Measurements from ENCODE around the gene PLCB1. TPM values are rescaled to one million over a fixed set of nuclear protein-coding genes. Genes with fewer than 3 reads are reported as not detected.
A peak's percentile ranks its signal among the peaks of the same experiment; 100 is the strongest.

The PLCB1 gene
- total and polyA plus RNA-seq, 2 donors (not counting 3 experiments of a cell fraction or from before 2014, with no cell fraction given): 10.2 to 53.4 TPM

- ChIA-PET CTCF (interaction anchor here (1.4 to 2.2 kb wide), 3 partner anchors 34 to 637 kb away, joined by 5 to 10 read pairs (median 9); no protein-coding TSS in a partner anchor), POLR2A (no interaction called here)
- intact Hi-C loops (cut with micrococcal nuclease) (no loop called here), dilution Hi-C loops (cut with MboI; ENCODE audit: extremely low pct_ligation_motif_present, low sequenced_read_pairs) (no loop called here)
- H3K79me2 ChIP-seq (ENCODE audit: control insufficient read depth, insufficient read depth, low read length): no peaks in the 10 kb centered on the region
- H3K36me3 ChIP-seq (ENCODE audit: control insufficient read depth in 2 of 2, extremely low read depth in 1 of 2, insufficient read depth in 2 of 2, low read length in 2 of 2): no peaks in the 10 kb centered on the region
- FAIRE-seq (peak; percentile 48), DNase-seq (ENCODE audit: low read depth, low spot score) (peak; percentile 62)
- H3K27ac ChIP-seq (ENCODE audit: insufficient read depth, low read depth, low read length): no peak overlapping the region
- no peaks in the 10 kb centered on the region for H3K9me1 ChIP-seq (replicated peaks; ENCODE audit: control insufficient read depth, extremely low read depth, insufficient read depth, low read length)
- no peaks in the 10 kb centered on the region for H3K9me3 ChIP-seq (replicated peaks; ENCODE audit: control insufficient read depth, insufficient read depth, low read length)
- no peak overlapping the region for H3K4me2 ChIP-seq (ENCODE audit: insufficient read depth, low read length)
- no peak overlapping the region for H3K4me3 ChIP-seq (replicated peaks in 1 of 3; ENCODE audit: insufficient read depth in 1 of 3, low read depth in 1 of 3, low read length in 3 of 3)
- no TSS peak for BruUV-seq (replicated peaks)
- no peak overlapping the region for H2AFZ ChIP-seq (ENCODE audit: low read depth, low read length)
- no peaks in the 10 kb centered on the region for H3K27me3 ChIP-seq (ENCODE audit: control insufficient read depth in 2 of 2, insufficient read depth in 2 of 2, low read length in 2 of 2)
- no peak overlapping the region for H3K9ac ChIP-seq (replicated peaks; ENCODE audit: extremely low read depth, insufficient read depth, low read length)
- peak; percentile 95 for TF ChIP-seq FOS (IDR thresholded peaks at IDR 0.05; ENCODE audit: borderline replicate concordance, insufficient read depth, low read length)
- peak; percentile 76 for TF ChIP-seq JUN (IDR thresholded peaks at IDR 0.05; ENCODE audit: borderline replicate concordance, insufficient read depth, insufficient read length, low read depth)
- TF ChIP-seq EZH2 (IDR thresholded peaks at IDR 0.05; ENCODE audit: borderline replicate concordance, low read depth, low read length, severe bottlenecking): no peak
- no peaks in the 10 kb centered on the region for H4K20me1 ChIP-seq (replicated peaks; ENCODE audit: control insufficient read depth, extremely low read depth, insufficient read depth, low read length)
- H3K4me1 ChIP-seq (ENCODE audit: control insufficient read depth, extremely low read depth, insufficient read depth, low read length): peaks cover 6% of the 10 kb centered on the region
These were observed 624.3 kb downstream of the PLCB1 start for GRCh38 chr20:8756410-8756809.

- Histone ChIP-seq H3K27me3 (ENCODE audit: control insufficient read depth in 2 of 2, insufficient read depth in 2 of 2, low read length in 2 of 2) (no peaks in the 10 kb centered on the region), H3K9me1 (replicated peaks; ENCODE audit: control insufficient read depth, extremely low read depth, insufficient read depth, low read length) (no peaks in the 10 kb centered on the region), H4K20me1 (replicated peaks; ENCODE audit: control insufficient read depth, extremely low read depth, insufficient read depth, low read length) (no peaks in the 10 kb centered on the region), H3K9ac (replicated peaks; ENCODE audit: extremely low read depth, insufficient read depth, low read length) (no peak overlapping the region), H3K79me2 (ENCODE audit: control insufficient read depth, insufficient read depth, low read length) (no peaks in the 10 kb centered on the region), H2AFZ (ENCODE audit: low read depth, low read length) (no peak overlapping the region), H3K27ac (ENCODE audit: insufficient read depth, low read depth, low read length) (no peak overlapping the region), H3K9me3 (replicated peaks; ENCODE audit: control insufficient read depth, insufficient read depth, low read length) (no peaks in the 10 kb centered on the region), H3K36me3 (ENCODE audit: control insufficient read depth in 2 of 2, extremely low read depth in 1 of 2, insufficient read depth in 2 of 2, low read length in 2 of 2) (no peaks in the 10 kb centered on the region), H3K4me3 (replicated peaks in 1 of 3; ENCODE audit: insufficient read depth in 1 of 3, low read depth in 1 of 3, low read length in 3 of 3) (no peak overlapping the region), H3K4me2 (ENCODE audit: insufficient read depth, low read length) (no peak overlapping the region), H3K4me1 (ENCODE audit: control insufficient read depth, extremely low read depth, insufficient read depth, low read length) (peaks cover 6% of the 10 kb centered on the region)
- no TSS peak for BruUV-seq (replicated peaks)
- CTCF ChIA-PET: interaction anchor here (1.0 to 2.2 kb wide), 4 partner anchors 33 to 636 kb away, joined by 3 to 10 read pairs (median 7); no protein-coding TSS in a partner anchor
- FAIRE-seq (no peak), DNase-seq (ENCODE audit: low read depth, low spot score) (no peak)
- no peak for TF ChIP-seq CTCF (IDR thresholded peaks at IDR 0.05; ENCODE audit: extremely low read depth in 1 of 2, insufficient read depth in 1 of 2, low read depth in 1 of 2, low read length in 2 of 2)
- no peak for TF ChIP-seq GATA2 (IDR thresholded peaks at IDR 0.05; ENCODE audit: insufficient read depth, insufficient read length, low read depth, low read length)
- no peak for TF ChIP-seq POLR2AphosphoS5 (IDR thresholded peaks at IDR 0.05; ENCODE audit: insufficient read depth, low read depth, low read length)
- no peak for TF ChIP-seq JUN (IDR thresholded peaks at IDR 0.05; ENCODE audit: borderline replicate concordance, insufficient read depth, insufficient read length, low read depth)
- no peak for TF ChIP-seq POLR2A (IDR thresholded peaks at IDR 0.05; ENCODE audit: low read depth, low read length)
- no peak for TF ChIP-seq EZH2 (IDR thresholded peaks at IDR 0.05; ENCODE audit: borderline replicate concordance, low read depth, low read length, severe bottlenecking)
- dilution Hi-C loops (cut with MboI; ENCODE audit: extremely low pct_ligation_motif_present, low sequenced_read_pairs) (no loop called here), intact Hi-C loops (cut with micrococcal nuclease) (no loop called here)
- POLR2A ChIA-PET: no interaction called here
These were observed 625.1 kb downstream of the PLCB1 start for GRCh38 chr20:8757146-8757545.
